Kidney (tissue), 14 donors: ENCODE measurements around the gene TIMM50. TPM values are rescaled to one million over a fixed set of nuclear protein-coding genes. Genes with fewer than 3 reads are reported as not detected.

Experiments
- DNase-seq, 5 donors: peaks; one replicate each; pipeline ENCODE4 v3.0.0-alpha.2; 2013 to 2020
- FAIRE-seq: peaks from 2 replicates; lab custom pipeline; 2012; peaks lifted over from hg19 to GRCh38; lab: Jason Lieb, UNC
- H3K27ac ChIP-seq, 2 donors: one replicate each; pipeline ENCODE4 v1.7.0; 2013; ENCODE audit warnings: low read depth in 2 of 2, low read length in 2 of 2, inconsistent platforms in 1 of 2
- H3K27me3 ChIP-seq: one replicate; pipeline ENCODE4 v1.7.1; 2013; ENCODE audit warnings: low read length, inconsistent platforms; ENCODE audit not compliant: control insufficient read depth, insufficient read depth
- H3K36me3 ChIP-seq, 3 donors: one replicate each; pipeline versions ENCODE4 v1.7.0 to v1.7.1; 2013; ENCODE audit warnings: low read length in 3 of 3, control low read depth in 1 of 3, inconsistent platforms in 1 of 3; ENCODE audit not compliant: insufficient read depth in 3 of 3, control insufficient read depth in 2 of 3
- H3K4me1 ChIP-seq, 3 donors: one replicate each; pipeline versions ENCODE4 v1.7.0 to v1.7.1; 2013; ENCODE audit warnings: low read length in 3 of 3, inconsistent platforms in 1 of 3, low read depth in 1 of 3; ENCODE audit not compliant: control insufficient read depth in 2 of 3, insufficient read depth in 2 of 3
- H3K4me3 ChIP-seq, 3 donors: one replicate each; pipeline versions ENCODE4 v1.7.0 to v1.8.1; 2013; ENCODE audit warnings: low read length in 3 of 3, control low read depth in 1 of 3, inconsistent platforms in 1 of 3
- H3K9ac ChIP-seq, 3 donors: one replicate each; pipeline versions ENCODE4 v1.7.0 to v1.7.1; 2013; ENCODE audit warnings: low read length in 3 of 3, control low read depth in 1 of 3, inconsistent platforms in 1 of 3
- H3K9me3 ChIP-seq, 3 donors: one replicate each; pipeline versions ENCODE4 v1.7.0 to v1.7.1; 2013; ENCODE audit warnings: low read length in 3 of 3, control low read depth in 1 of 3, inconsistent platforms in 1 of 3; ENCODE audit not compliant: control insufficient read depth in 2 of 3, insufficient read depth in 1 of 3
- CTCF ChIP-seq: IDR thresholded peaks from 3 replicates; pipeline ENCODE4 v1.5.1; 2012; ENCODE audit warnings: mild to moderate bottlenecking, moderate library complexity, borderline replicate concordance; ENCODE audit not compliant: insufficient read depth; ENCODE audit errors: extremely low read depth
- intact Hi-C: fragments of 100-400 bp; cut with DNase I; formaldehyde crosslinking; loops from one replicate; pipeline ENCODE4 v1.11.1; 2022
- polyA plus RNA-seq: library from polyadenylated mRNA; stranded (reverse); fragments of 350-450 nt; fragmentation: Illumina TruSeq; extraction: RNeasy Lipid Tissue Mini Kit (QIAGEN cat#74804); gene quantifications from one replicate; pipeline ENCODE4 v1.2.3, GENCODE V29; 2014; ENCODE audit warnings: low read depth, low replicate concordance; ENCODE audit not compliant: insufficient read depth
- total RNA-seq: library from RNA; stranded (reverse); fragmentation: NEBNext Ultra II Directional; extraction: Animal tissue kit (Norgen Biotek cat#: 25700); gene quantifications from one replicate; pipeline ENCODE4 v1.2.1, GENCODE V29; 2021
- donor health status: control.
- donor health status: control.
- donor health status: control.
- donor health status: control.
- donor health status: control.
- donor health status: DM: yes; HTN: yes; CAD: no.
- donor health status: Normal renal cell carcinoma (clear cell type).

TIMM50 gene
- total and polyA plus RNA-seq, 2 donors from 2014 or later, result 52.4 to 74.4 TPM

DNA sequence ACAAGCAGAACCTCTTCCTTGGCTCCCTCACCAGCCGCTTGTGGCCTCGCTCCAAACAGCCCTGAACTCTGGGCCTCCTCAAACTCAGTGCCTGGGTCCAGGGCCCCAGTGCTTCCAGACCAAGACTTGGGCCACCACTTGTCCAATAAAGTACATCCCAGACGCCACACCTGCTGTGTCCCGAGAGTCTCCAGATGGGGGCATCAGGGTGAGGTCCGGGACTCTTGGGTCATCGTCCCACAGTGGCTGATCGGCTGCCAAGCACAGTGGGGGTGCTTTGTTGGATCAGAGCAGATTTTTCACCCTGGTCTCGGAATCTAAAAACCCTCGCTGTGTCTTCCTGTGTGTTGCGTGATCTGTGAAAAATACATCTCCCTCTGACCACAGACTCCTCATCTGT lies 9.1 kb downstream of the TIMM50 start:
- FAIRE-seq, result no peak
- Histone ChIP-seq H3K9ac (no peak overlapping the region), H3K27me3 (no peaks in the 10 kb centered on the region), H3K27ac (no peak overlapping the region), H3K4me3 (no peak overlapping the region), H3K36me3 (peaks cover 0 to 39% (median 27%) of the 10 kb centered on the region in 3 donors), H3K4me1 (no peaks in the 10 kb centered on the region), H3K9me3 (no peaks in the 10 kb centered on the region)
- no peak for TF ChIP-seq CTCF
- DNase-seq, result no peak
- intact Hi-C loops, result no loop called here

GRCh38 chr19:39492225-39492624 lies 11.6 kb downstream of the TIMM50 start:
- H3K27me3 ChIP-seq, result no peaks in the 10 kb centered on the region
- FAIRE-seq, result no peak
- no peak overlapping the region for H3K4me3 ChIP-seq
- intact Hi-C loops, result no loop called here
- no peak for TF ChIP-seq CTCF
- no peaks in the 10 kb centered on the region for H3K4me1 ChIP-seq
- H3K36me3 ChIP-seq, result peaks cover 0 to 20% (median 18%) of the 10 kb centered on the region in 3 donors
- H3K9me3 ChIP-seq, result no peaks in the 10 kb centered on the region
- no peak overlapping the region for H3K9ac ChIP-seq
- no peak for DNase-seq
- H3K27ac ChIP-seq, result no peak overlapping the region

DNA sequence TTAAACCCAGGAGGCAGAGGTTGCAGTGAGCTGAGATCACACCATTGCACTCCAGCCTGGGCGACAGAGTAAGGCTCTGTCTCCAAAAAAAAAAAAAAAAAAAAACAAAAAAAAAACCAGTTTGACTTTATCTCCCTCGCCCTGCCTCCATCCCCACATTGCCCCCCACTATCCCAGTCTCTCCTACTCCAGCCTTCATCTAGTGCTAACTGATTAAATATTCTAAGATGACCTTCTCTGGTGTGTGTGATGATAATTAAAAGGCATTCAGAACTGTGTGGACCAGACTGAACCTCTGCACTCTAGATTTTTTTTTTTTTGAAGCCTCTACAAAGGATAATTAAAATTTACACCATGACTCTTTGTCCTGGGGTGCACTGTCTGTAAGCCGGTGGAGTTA lies 12.2 kb downstream of the TIMM50 start:
- Histone ChIP-seq H3K9ac (no peak overlapping the region), H3K27me3 (no peaks in the 10 kb centered on the region), H3K4me1 (no peaks in the 10 kb centered on the region), H3K4me3 (no peak overlapping the region), H3K27ac (no peak overlapping the region), H3K36me3 (peaks cover 0 to 18% (median 18%) of the 10 kb centered on the region in 3 donors), H3K9me3 (no peaks in the 10 kb centered on the region)
- no peak for FAIRE-seq
- intact Hi-C loops, result no loop called here
- DNase-seq, result no peak
- no peak for TF ChIP-seq CTCF

DNA sequence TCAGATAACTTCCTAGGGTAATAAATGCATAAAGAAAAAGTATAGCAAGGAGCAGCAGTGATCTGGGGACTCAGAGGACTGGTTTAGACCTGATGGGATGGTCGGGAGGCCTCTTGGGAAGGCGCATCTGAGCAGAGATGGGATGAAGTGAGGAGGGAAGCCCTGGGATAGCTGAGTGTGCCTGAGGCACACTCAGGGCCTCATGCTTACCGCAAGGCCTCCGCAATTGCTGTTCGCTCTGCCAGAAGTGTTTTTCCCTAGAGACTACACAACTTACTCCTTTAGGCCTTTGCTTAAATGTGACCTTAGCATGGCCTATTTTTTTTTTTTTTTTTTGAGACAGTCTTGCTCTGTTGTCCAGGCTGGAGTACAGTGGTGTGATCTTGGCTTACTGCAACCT lies 14.0 kb downstream of the TIMM50 start:
- FAIRE-seq, result no peak
- no peak for TF ChIP-seq CTCF
- intact Hi-C loops, result no loop called here
- Histone ChIP-seq H3K27me3 (peaks cover 10% of the 10 kb centered on the region), H3K36me3 (peaks cover 0 to 6% (median under 1%) of the 10 kb centered on the region in 3 donors), H3K4me3 (no peak overlapping the region), H3K4me1 (peaks cover 0 to 4% (median 3%) of the 10 kb centered on the region in 3 donors), H3K9me3 (no peaks in the 10 kb centered on the region), H3K27ac (no peak overlapping the region), H3K9ac (no peak overlapping the region)
- no peak for DNase-seq
